Measurements from ENCODE around the gene THEM4.

- TF ChIP-seq CTCF (IDR thresholded peaks at IDR 0.05) (no peak), POLR2A (IDR thresholded peaks at IDR 0.05) (no peak)
Measured at GRCh38 chr1:151943591-151943990, 34.3 kb upstream of the THEM4 start.
